ENCODE measurements around the gene TMTC2. TPM values are rescaled to one million over a fixed set of nuclear protein-coding genes. Genes with fewer than 3 reads are reported as not detected.

TMTC2 gene
- total RNA-seq, 1 donor from 2014 or later, result 31.4 TPM

- H3K9me3 ChIP-seq, result no peaks in the 10 kb centered on the region
- TF ChIP-seq CTCF (IDR thresholded peaks at IDR 0.05), result no peak
- no peak overlapping the region for H3K27ac ChIP-seq
- H3K27me3 ChIP-seq (ENCODE audit: low read depth), result no peaks in the 10 kb centered on the region
- no peaks in the 10 kb centered on the region for H3K36me3 ChIP-seq
- H3K4me1 ChIP-seq, result peaks cover 7% of the 10 kb centered on the region
- intact Hi-C loops (cut with DNase I), result no loop called here
- ATAC-seq, result no peak
- no peak for DNase-seq
- H3K4me3 ChIP-seq, result no peak overlapping the region
These were observed 146.8 kb downstream of the TMTC2 start for GRCh38 chr12:82833481-82833880.

GRCh38 chr12:82835217-82835616 lies 148.5 kb downstream of the TMTC2 start:
- Histone ChIP-seq H3K36me3 (no peaks in the 10 kb centered on the region), H3K27me3 (ENCODE audit: low read depth) (no peaks in the 10 kb centered on the region), H3K4me3 (no peak overlapping the region), H3K27ac (no peak overlapping the region), H3K4me1 (peaks cover 7% of the 10 kb centered on the region), H3K9me3 (no peaks in the 10 kb centered on the region)
- intact Hi-C loops (cut with DNase I), result no loop called here
- no peak for TF ChIP-seq CTCF (IDR thresholded peaks at IDR 0.05)
- ATAC-seq (no peak), DNase-seq (no peak)

- TF ChIP-seq CTCF (IDR thresholded peaks at IDR 0.05), result no peak
- ATAC-seq (no peak), DNase-seq (no peak)
- Histone ChIP-seq H3K36me3 (no peaks in the 10 kb centered on the region), H3K27ac (no peak overlapping the region), H3K9me3 (no peaks in the 10 kb centered on the region), H3K27me3 (ENCODE audit: low read depth) (no peaks in the 10 kb centered on the region), H3K4me1 (no peaks in the 10 kb centered on the region), H3K4me3 (no peak overlapping the region)
- intact Hi-C loops (cut with DNase I), result no loop called here
These were observed 151.4 kb downstream of the TMTC2 start for GRCh38 chr12:82838131-82838551.

- no peaks in the 10 kb centered on the region for H3K27me3 ChIP-seq (ENCODE audit: low read depth)
- H3K9me3 ChIP-seq, result no peaks in the 10 kb centered on the region
- no peak overlapping the region for H3K4me3 ChIP-seq
- intact Hi-C loops (cut with DNase I), result no loop called here
- no peak for ATAC-seq
- H3K4me1 ChIP-seq, result no peaks in the 10 kb centered on the region
- DNase-seq, result no peak
- no peaks in the 10 kb centered on the region for H3K36me3 ChIP-seq
- no peak for TF ChIP-seq CTCF (IDR thresholded peaks at IDR 0.05)
- no peak overlapping the region for H3K27ac ChIP-seq
These were observed 152.1 kb downstream of the TMTC2 start for GRCh38 chr12:82838827-82839226.

- intact Hi-C loops (cut with DNase I), result no loop called here
- Histone ChIP-seq H3K27ac (no peak overlapping the region), H3K36me3 (no peaks in the 10 kb centered on the region), H3K27me3 (ENCODE audit: low read depth) (no peaks in the 10 kb centered on the region), H3K9me3 (no peaks in the 10 kb centered on the region), H3K4me3 (no peak overlapping the region), H3K4me1 (no peaks in the 10 kb centered on the region)
- no peak for TF ChIP-seq CTCF (IDR thresholded peaks at IDR 0.05)
- no peak for DNase-seq
- no peak for ATAC-seq
These were observed 153.1 kb downstream of the TMTC2 start for GRCh38 chr12:82839796-82840195.

- intact Hi-C loops (cut with DNase I), result no loop called here
- Histone ChIP-seq H3K27ac (no peak overlapping the region), H3K27me3 (ENCODE audit: low read depth) (no peaks in the 10 kb centered on the region), H3K9me3 (no peaks in the 10 kb centered on the region), H3K4me3 (no peak overlapping the region), H3K4me1 (no peaks in the 10 kb centered on the region), H3K36me3 (no peaks in the 10 kb centered on the region)
- TF ChIP-seq CTCF (IDR thresholded peaks at IDR 0.05), result no peak
- DNase-seq (no peak), ATAC-seq (no peak)
These were observed 154.8 kb downstream of the TMTC2 start for GRCh38 chr12:82841487-82841904.

Measured in lower lobe of right lung (tissue), 2 donors.